Stomach smooth muscle (tissue), 2 donors: ENCODE results near the gene ECEL1.
"Not testable (repeated sequence)": the region's sequence is repeated elsewhere in the genome, so short reads cannot be mapped to it uniquely, and the experiment has no call there.

Experiments
- H3K27ac ChIP-seq: one replicate; pipeline ENCODE4 v1.7.0; 2013; ENCODE audit warnings: mild to moderate bottlenecking, low read length, inconsistent platforms
- H3K27me3 ChIP-seq, 2 donors: one replicate each; pipeline ENCODE4 v1.7.0; 2013; ENCODE audit warnings: low read length in 2 of 2; ENCODE audit not compliant: insufficient read depth in 2 of 2, control insufficient read depth in 1 of 2
- H3K36me3 ChIP-seq, 2 donors: one replicate each; pipeline ENCODE4 v1.7.0; 2013; ENCODE audit warnings: low read length in 2 of 2; ENCODE audit not compliant: control insufficient read depth in 2 of 2, insufficient read depth in 2 of 2
- H3K4me1 ChIP-seq: one replicate; pipeline ENCODE4 v1.7.0; 2013; ENCODE audit warnings: low read length; ENCODE audit not compliant: control insufficient read depth, insufficient read depth
- H3K4me3 ChIP-seq, 2 donors: one replicate each; pipeline ENCODE4 v1.7.0; 2013; ENCODE audit warnings: low read length in 2 of 2
- H3K9ac ChIP-seq, 2 donors: one replicate each; pipeline ENCODE4 v1.7.0; 2013; ENCODE audit warnings: low read length in 2 of 2, mild to moderate bottlenecking in 1 of 2
- H3K9me3 ChIP-seq, 2 donors: one replicate each; pipeline ENCODE4 v1.7.0; 2013; ENCODE audit warnings: low read length in 2 of 2; ENCODE audit not compliant: control insufficient read depth in 2 of 2
- donor health status: healthy.
- donor health status: Pancreatic carcinoma.

ECEL1 gene

DNA sequence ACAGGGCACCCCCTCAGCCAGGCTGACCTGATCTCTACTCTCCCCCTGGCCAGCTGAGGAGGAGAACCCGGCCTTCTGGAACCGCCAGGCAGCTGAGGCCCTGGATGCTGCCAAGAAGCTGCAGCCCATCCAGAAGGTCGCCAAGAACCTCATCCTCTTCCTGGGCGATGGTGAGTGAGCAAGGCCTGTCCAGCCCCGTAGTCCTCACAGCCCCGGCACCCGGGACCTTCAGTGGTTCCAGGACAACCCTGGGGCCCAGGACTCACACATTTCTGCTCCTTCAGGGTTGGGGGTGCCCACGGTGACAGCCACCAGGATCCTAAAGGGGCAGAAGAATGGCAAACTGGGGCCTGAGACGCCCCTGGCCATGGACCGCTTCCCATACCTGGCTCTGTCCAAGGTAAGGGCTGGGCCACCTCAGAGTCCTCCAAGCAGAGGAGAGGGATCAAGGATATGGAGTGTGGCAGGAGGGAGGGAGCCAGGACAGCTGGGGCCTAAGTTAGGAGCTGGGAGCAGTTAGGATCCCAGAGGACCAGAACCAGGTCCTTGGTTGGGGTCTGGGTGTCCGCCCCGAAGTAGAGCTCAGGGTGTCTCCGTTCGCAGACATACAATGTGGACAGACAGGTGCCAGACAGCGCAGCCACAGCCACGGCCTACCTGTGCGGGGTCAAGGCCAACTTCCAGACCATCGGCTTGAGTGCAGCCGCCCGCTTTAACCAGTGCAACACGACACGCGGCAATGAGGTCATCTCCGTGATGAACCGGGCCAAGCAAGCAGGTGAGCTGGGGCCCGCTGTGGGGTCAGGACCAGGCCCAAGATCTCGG lies 31.1 kb downstream of the ECEL1 start:
- Histone ChIP-seq H3K4me1 (no peaks in the 10 kb centered on the region), H3K36me3 (no peaks in the 10 kb centered on the region), H3K9ac (no peak overlapping the region), H3K4me3 (no peak overlapping the region), H3K27me3 (peaks cover 17 to 18% of the 10 kb centered on the region in 2 donors), H3K27ac (no peak overlapping the region), H3K9me3 (no peaks in the 10 kb centered on the region)

DNA sequence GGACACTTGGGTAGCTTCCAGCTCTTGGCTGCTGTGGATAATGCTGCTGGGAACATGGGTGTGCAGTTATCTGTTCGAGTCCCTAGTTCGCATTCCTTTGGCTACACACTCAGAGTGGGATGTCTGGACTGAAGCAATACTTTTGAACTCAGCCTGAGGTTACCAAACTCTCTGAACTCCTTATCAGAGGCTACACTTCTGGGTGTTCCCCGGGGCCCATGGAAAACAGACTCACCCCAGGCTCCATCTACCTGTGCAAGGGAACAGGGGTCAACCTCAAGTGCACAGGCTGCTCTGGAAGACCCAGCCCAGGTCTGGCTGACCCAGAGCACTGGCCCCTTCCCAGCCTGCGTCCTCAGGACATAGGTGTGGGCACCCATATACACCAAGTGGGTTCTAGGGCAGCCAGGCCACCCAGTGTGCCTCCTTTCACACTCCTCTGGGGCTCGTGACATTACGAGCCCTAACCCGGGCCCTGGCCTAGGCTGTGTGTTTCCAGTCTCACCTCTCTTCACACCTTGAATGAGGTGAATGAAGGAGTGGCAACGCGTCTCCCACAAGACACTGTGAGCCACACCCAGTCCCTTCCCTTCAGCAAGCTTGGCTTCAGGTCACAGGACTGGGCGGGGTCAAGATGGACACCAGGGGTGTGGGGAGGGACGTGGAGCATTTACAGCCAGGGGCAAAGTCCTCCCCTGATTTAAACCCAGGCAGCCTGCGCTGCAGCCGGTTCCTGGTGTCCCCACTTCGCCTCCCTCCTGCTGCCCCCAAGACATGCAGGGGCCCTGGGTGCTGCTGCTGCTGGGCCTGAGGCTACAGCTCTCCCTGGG lies 32.0 kb downstream of the ECEL1 start, which contains the start of gene ALPI:
Gene ALPI, plus strand, starts transcription at position 728 of the 830 bp plus-strand sequence. Its CDS starts 47 bp downstream, at position 775.
- no peak within 1 kb of the TSS for H3K27ac ChIP-seq
- H3K9ac ChIP-seq = no peak within 1 kb of the TSS
- no peaks in the 10 kb centered on the region for H3K9me3 ChIP-seq
- H3K4me3 ChIP-seq = no peak within 1 kb of the TSS
- peaks cover 17 to 18% of the 10 kb centered on the region in 2 donors for H3K27me3 ChIP-seq
- no peaks in the 10 kb centered on the region for H3K36me3 ChIP-seq
- H3K4me1 ChIP-seq = no peaks in the 10 kb centered on the region

DNA sequence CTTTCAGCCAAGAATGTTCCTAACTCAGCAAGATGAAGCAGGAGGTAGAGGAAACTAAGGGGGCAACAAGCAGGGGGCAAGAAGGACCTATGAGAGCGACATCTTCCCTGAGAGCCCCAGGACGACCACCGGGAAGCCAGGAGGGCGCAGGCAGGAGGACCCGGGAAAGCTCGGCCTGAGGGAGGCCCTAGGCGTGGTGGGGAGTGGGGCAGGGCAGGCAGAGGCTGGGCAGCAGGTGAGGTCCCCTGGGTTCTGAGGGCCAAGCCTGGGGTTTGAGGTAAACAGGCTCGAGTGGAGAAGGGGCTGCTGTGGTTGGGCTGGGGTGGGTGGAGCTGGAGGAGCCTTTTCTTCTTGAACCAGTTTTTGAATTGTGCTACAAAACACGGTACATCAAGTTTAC lies 33.0 kb downstream of the ECEL1 start:
- H3K4me1 ChIP-seq = no peaks in the 10 kb centered on the region
- peaks cover 16 to 17% of the 10 kb centered on the region in 2 donors for H3K27me3 ChIP-seq
- no peak overlapping the region for H3K4me3 ChIP-seq
- no peaks in the 10 kb centered on the region for H3K36me3 ChIP-seq
- H3K9ac ChIP-seq = no peak overlapping the region
- H3K27ac ChIP-seq = no peak overlapping the region
- H3K9me3 ChIP-seq = no peaks in the 10 kb centered on the region

DNA sequence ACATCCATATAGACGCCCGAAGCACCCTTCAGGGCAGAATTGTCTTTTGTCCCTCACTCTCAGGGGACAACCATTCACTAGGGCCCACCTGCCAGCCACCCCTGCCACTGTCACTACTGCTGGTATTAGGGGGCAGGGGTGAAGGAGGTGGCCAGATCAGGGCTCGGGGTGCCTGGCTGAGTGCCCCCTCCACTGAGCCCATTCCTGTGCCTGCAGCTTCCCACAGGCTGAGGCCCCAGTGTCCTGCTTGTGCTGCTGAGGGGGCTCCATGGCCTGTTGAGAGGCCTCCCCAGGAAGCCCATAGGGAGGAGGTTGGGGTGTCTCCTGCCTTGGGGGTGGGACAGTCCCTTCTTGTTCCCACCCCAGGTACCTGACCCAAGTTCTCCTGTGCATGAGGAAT lies 36.0 kb downstream of the ECEL1 start:
- not testable (repeated sequence) for H3K9ac ChIP-seq, H3K4me1 ChIP-seq, H3K27me3 ChIP-seq, H3K36me3 ChIP-seq, H3K9me3 ChIP-seq, H3K4me3 ChIP-seq, H3K27ac ChIP-seq

DNA sequence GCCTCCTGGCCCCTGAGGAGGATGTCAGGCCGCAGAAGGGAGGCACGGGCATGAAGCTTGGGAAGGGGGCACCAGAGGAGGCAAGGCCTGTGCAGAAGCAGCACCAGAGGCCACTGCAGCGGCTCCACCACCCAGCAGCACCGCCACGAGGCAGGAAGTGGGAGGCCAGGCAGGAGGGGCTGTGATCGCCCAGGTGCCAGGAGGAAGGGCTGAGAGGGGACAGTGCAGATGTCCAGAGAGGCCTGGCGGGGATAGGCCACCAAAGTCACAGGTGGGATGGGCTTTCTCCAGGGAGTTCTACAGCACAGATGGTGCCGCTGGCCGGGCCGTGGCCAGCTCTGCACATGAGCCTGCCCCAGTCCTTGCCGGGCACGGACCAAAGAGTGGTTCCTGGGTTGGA lies 37.7 kb downstream of the ECEL1 start:
- H3K9me3 ChIP-seq = no peaks in the 10 kb centered on the region
- no peaks in the 10 kb centered on the region for H3K4me1 ChIP-seq
- no peaks in the 10 kb centered on the region for H3K36me3 ChIP-seq
- H3K27me3 ChIP-seq = no peaks in the 10 kb centered on the region
- no peak overlapping the region for H3K27ac ChIP-seq
- H3K4me3 ChIP-seq = no peak overlapping the region
- no peak overlapping the region for H3K9ac ChIP-seq

DNA sequence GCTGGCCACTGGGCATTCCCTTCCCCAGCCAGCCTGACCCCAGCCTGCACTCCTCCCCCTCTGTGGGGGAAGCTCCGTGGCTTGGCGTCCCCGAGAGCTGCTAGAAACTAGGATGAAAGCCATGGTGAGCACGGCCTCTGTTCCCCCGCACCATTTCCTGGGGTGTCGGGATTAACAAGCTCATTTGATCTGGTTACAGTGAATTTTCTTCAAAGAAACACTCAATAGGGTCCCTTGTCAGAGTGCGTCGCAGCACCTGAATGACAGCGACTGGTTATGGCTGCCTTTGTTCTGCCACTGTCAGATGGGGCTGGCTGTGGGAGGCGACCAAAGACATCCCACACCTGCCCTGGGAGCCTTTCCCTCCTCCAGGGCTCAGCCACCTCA lies 39.3 kb downstream of the ECEL1 start:
- no peak overlapping the region for H3K4me3 ChIP-seq
- H3K4me1 ChIP-seq = no peaks in the 10 kb centered on the region
- no peak overlapping the region for H3K27ac ChIP-seq
- H3K36me3 ChIP-seq = no peaks in the 10 kb centered on the region
- no peaks in the 10 kb centered on the region for H3K27me3 ChIP-seq
- no peak overlapping the region for H3K9ac ChIP-seq
- no peaks in the 10 kb centered on the region for H3K9me3 ChIP-seq

DNA sequence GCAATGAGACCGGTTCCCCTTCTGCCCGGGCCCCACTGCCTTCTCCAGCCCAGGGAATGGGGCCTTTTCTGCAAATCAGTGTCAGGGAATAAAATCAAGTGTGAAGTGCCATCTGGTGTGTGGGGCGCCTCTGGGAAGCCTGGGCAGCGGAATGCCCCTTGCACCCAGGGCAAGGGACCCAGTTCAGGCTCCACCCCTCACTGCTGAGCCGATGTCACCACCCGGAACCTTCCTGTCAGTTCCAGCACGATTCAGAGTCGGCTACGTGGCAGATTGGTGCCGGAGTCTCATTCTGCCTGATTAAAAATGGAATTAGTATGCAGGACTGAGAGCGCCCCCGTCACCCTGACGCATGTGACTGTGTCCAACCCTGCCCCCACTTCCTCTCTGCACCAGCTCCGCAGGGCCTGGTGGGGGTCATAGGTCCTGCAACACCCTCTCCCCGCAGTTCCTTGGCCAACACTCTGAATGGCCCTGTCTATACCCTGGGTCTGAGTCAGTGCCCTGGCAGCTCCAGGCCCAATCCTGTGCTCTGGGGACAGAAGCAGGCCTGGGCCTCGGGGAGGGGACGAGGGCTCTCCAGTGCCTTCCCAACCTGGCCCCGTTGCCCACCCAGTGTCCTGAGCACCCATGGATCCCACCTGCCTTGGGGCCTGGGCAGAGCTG lies 39.9 kb downstream of the ECEL1 start:
- no peak overlapping the region for H3K4me3 ChIP-seq
- H3K9me3 ChIP-seq = no peaks in the 10 kb centered on the region
- H3K4me1 ChIP-seq = no peaks in the 10 kb centered on the region
- H3K27me3 ChIP-seq = no peaks in the 10 kb centered on the region
- no peak overlapping the region for H3K27ac ChIP-seq
- no peak overlapping the region for H3K9ac ChIP-seq
- no peaks in the 10 kb centered on the region for H3K36me3 ChIP-seq

DNA sequence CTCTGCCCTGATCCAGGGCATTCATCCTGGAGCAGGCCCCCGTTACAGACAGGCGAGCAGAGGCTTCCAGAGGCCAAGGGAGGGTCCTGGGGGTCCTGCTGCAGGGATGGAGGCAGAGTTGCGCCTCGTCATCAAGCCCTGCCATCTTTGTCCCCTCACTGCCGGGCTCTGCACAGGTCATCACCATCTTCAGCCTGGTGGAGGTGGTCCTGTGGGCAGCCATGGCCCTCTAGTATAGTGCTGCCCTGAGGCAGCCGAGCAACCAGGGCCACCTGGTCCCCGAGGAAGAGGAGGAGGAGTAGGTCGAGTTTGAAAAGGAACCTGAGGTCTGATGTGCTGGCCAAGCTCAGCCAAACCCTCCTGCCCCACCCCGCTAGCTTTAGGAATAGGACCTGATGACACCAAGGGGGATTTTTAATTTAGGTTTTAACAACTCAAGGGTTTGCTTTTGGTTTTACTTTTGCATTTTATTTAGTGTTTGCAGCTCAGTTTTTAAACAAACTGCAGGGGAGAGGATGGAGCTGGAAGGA lies 40.5 kb downstream of the ECEL1 start:
- Histone ChIP-seq H3K4me1 (no peaks in the 10 kb centered on the region), H3K9ac (no peak overlapping the region), H3K36me3 (no peaks in the 10 kb centered on the region), H3K27me3 (no peaks in the 10 kb centered on the region), H3K27ac (no peak overlapping the region), H3K4me3 (no peak overlapping the region), H3K9me3 (no peaks in the 10 kb centered on the region)

DNA sequence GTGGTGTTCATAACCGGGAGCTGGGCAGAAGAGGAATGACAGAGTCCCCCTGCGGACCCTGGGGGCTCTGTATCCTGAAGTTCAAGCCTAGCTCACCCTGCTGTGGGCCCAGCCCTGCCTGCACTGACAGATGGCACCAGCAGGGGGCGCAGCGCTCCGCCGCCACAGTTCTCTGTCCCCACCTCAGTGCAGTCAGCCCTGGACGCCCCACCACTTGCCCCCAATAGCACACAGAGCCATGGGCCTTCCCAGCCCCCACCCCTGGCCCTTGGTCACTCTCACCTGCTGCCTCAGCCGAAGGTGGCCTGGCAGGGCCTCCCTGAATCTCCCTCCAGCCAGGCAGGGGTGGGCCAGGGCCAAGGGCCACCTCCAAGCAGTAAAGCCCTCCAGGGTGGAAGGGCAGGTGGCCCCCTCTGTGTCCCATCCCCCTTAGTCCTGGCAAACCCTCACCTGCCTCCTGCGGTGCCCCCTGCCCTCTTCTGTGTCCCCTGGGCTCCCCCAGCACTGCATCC lies 41.3 kb downstream of the ECEL1 start:
- not testable (repeated sequence) for H3K36me3 ChIP-seq, H3K27ac ChIP-seq, H3K4me1 ChIP-seq, H3K9ac ChIP-seq, H3K27me3 ChIP-seq, H3K4me3 ChIP-seq, H3K9me3 ChIP-seq

DNA sequence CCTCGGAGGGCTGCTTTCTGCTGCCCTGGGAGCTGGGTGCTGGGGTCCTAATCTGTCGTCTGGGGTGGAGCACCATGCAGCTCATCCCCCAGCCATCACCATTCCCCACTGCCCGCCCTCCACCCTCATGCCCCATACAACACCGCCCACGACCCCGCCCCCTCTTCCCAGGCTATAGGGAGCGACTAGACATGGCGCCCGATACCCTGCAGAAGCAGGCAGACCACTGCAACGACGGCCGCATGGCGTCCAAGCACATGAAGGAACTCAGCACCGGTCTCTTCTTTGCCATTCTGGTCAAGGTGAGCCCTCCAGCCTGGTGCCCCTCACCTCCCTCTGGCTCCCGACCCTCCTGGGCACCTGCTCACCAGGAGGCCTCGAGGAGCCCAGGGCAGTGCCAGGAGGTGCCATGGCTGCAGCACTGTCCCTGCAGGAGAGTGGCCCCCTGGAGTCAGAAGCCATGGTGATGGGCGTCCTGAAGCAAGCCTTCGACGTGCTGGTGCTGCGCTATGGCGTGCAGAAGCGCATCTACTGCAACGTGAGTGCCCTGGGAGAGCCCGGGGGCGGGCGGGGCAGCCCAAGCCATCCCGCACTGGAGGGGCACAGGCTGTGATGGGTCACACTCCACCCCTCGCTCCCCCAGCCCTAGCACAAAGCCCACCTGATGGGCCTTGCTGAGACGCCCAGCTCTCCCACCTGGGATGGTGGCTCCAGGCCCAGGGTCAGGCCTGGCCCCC lies 42.3 kb downstream of the ECEL1 start:
- H3K9me3 ChIP-seq, H3K27ac ChIP-seq, H3K36me3 ChIP-seq, H3K4me1 ChIP-seq, H3K4me3 ChIP-seq, H3K9ac ChIP-seq, H3K27me3 ChIP-seq: not testable (repeated sequence)
